Stomach (tissue), 9 donors: ENCODE results near the gene MSMP. TPM values are rescaled to one million over a fixed set of nuclear protein-coding genes. Genes with fewer than 3 reads are reported as not detected.

ENCODE experiments used
- DNase-seq, 2 donors: peaks; one replicate each; pipeline versions ENCODE4 v3.0.0 to v3.0.0-alpha.2; 2013 to 2019
- H3K27ac ChIP-seq, 5 donors: fragments of 200-600 bp in 4 of 5; sonication (generic) in 4 of 5; one replicate each; pipeline ENCODE4 v1.5.1; 2013 to 2019; ENCODE audit warnings: mild to moderate bottlenecking in 1 of 5, moderate library complexity in 1 of 5
- H3K27me3 ChIP-seq, 3 donors: fragments of 200-600 bp; sonication (generic); one replicate each; pipeline ENCODE4 v1.5.1; 2017 to 2019; ENCODE audit warnings: mixed run types in 1 of 3
- H3K36me3 ChIP-seq, 4 donors: fragments of 200-600 bp; sonication (generic); 1 replicate in 3 of 4; 2 replicates in 1 of 4; pipeline ENCODE4 v1.5.1; 2016 to 2019
- H3K4me1 ChIP-seq, 4 donors: fragments of 200-600 bp; sonication (generic); one replicate each; pipeline ENCODE4 v1.5.1; 2016 to 2019
- H3K4me3 ChIP-seq, 4 donors: fragments of 200-600 bp; sonication (generic) in 3 of 4; one replicate each; pipeline ENCODE4 v1.5.1; 2016 to 2019; ENCODE audit warnings: mild to moderate bottlenecking in 1 of 4
- H3K9me3 ChIP-seq, 4 donors: fragments of 200-600 bp; sonication (generic); one replicate each; pipeline ENCODE4 v1.5.1; 2016 to 2019
- CTCF ChIP-seq, 7 experiments: fragments of 450-650 bp in 4 of 7; fragments of 200-600 bp in 3 of 7; sonication (generic) in 3 of 7; IDR thresholded peaks; one replicate each; pipeline ENCODE4 v1.5.1; 2016 to 2019; ENCODE audit warnings: antibody characterized with exemption in 7 of 7, control low read depth in 2 of 7, mild to moderate bottlenecking in 1 of 7
- EP300 ChIP-seq: sonication (generic); formaldehyde crosslinking; IDR thresholded peaks from one replicate; pipeline ENCODE4 v1.6.1; 2017; ENCODE audit warnings: antibody characterized with exemption
- POLR2A ChIP-seq, 4 donors: fragments of 450-650 bp; IDR thresholded peaks; one replicate each; pipeline ENCODE4 v1.6.1; 2016; ENCODE audit warnings: antibody characterized with exemption in 4 of 4, control low read depth in 2 of 4, mild to moderate bottlenecking in 1 of 4, moderate library complexity in 1 of 4
- POLR2AphosphoS5 ChIP-seq, 3 donors: sonication (generic); formaldehyde crosslinking; IDR thresholded peaks; one replicate each; pipeline ENCODE4 v1.6.1; 2016; ENCODE audit warnings: antibody characterized with exemption in 3 of 3
- WGBS, 5 donors: extraction: QIAGEN DNeasy Blood & Tissue Kit in 3 of 5; methylation state at CpG; one replicate each; pipeline versions ENCODE4 v1.1.5 to v1.1.7; 2013 to 2018; 5-methylcytosine and 5-hydroxymethylcytosine counted together
- intact Hi-C: fragments of 100-400 bp; cut with DNase I; formaldehyde crosslinking; loops from one replicate; pipeline ENCODE4 v1.15.1; 2023; ENCODE audit warnings: low total_unique reads
- polyA plus RNA-seq, 3 donors: library from polyadenylated mRNA; stranded (reverse); fragments of 200-250 nt; gene quantifications; one replicate each; pipeline ENCODE4 v1.2.3, GENCODE V29; 2013
- total RNA-seq, 5 donors: library from RNA; depleted of rRNA; stranded (reverse); fragments of >200 nt; gene quantifications; one replicate each; pipeline versions ENCODE4 v1.1.0 to v1.2.3, GENCODE V29; 2014 to 2016
- donor health status: healthy with polysubstance abuse.
- donor health status: Bipolar disorder and iron deficiency.
- donor health status: healthy.

MSMP gene
- total and polyA plus RNA-seq, 8 donors, result 0.35 TPM; not detected in 7

- DNase-seq, result no peak
- intact Hi-C loops, result no loop called here
- Histone ChIP-seq H3K9me3 (no peaks in the 10 kb centered on the region), H3K4me1 (peaks cover 19 to 38% (median 31%) of the 10 kb centered on the region in 4 donors), H3K27me3 (no peaks in the 10 kb centered on the region), H3K4me3 (no peak overlapping the region), H3K36me3 (peaks cover 42 to 52% (median 46%) of the 10 kb centered on the region in 4 donors), H3K27ac (no peak overlapping the region)
- TF ChIP-seq POLR2A (IDR thresholded peaks at IDR 0.05), result no peak
- no peak for TF ChIP-seq POLR2AphosphoS5 (IDR thresholded peaks at IDR 0.05)
- TF ChIP-seq CTCF (IDR thresholded peaks at IDR 0.05), result no peak
- no peak for TF ChIP-seq EP300
- 83 to 92% (median 91%) methylated on average over 5 of the region's 5 CpGs for WGBS, 5 donors
Measured at GRCh38 chr9:35753466-35753865, 610 bp downstream of the MSMP start.

- Histone ChIP-seq H3K4me3 (peak overlapping the region; percentile 75 to 94 (median 79)), H3K36me3 (peaks cover 42 to 50% (median 46%) of the 10 kb centered on the region in 4 donors), H3K27ac (peak overlapping the region; percentile 87 to 96 (median 95)), H3K27me3 (no peaks in the 10 kb centered on the region), H3K9me3 (no peaks in the 10 kb centered on the region), H3K4me1 (peaks cover 32 to 49% (median 46%) of the 10 kb centered on the region in 4 donors)
- TF ChIP-seq EP300 (no peak), POLR2A (IDR thresholded peaks at IDR 0.05) (no peak), CTCF (IDR thresholded peaks at IDR 0.05) (no peak), POLR2AphosphoS5 (IDR thresholded peaks at IDR 0.05) (no peak)
- WGBS, 5 donors, result 54 to 62% (median 58%) methylated on average over 4 of the region's 4 CpGs
- DNase-seq, result peak in 1 of 2 donors; percentile 14
- intact Hi-C loops, result no loop called here
Measured at GRCh38 chr9:35750256-35750531, 3.9 kb downstream of the MSMP start.

GRCh38 chr9:35749515-35750255 lies 4.4 kb downstream of the MSMP start:
- peak; percentile 62 to 78 for DNase-seq
- intact Hi-C loops, result no loop called here
- Histone ChIP-seq H3K9me3 (no peaks in the 10 kb centered on the region), H3K4me3 (peak overlapping the region; percentile 75 to 94 (median 79)), H3K4me1 (peaks cover 36 to 54% (median 50%) of the 10 kb centered on the region in 4 donors), H3K27ac (peak overlapping the region; percentile 87 to 96 (median 95)), H3K36me3 (peaks cover 44 to 49% (median 45%) of the 10 kb centered on the region in 4 donors), H3K27me3 (no peaks in the 10 kb centered on the region)
- WGBS, 5 donors, result 2 to 7% (median 4%) methylated on average over 13 to 19 of the region's 19 CpGs
- TF ChIP-seq EP300, result no peak
- TF ChIP-seq CTCF (IDR thresholded peaks at IDR 0.05), result no peak
- TF ChIP-seq POLR2AphosphoS5 (IDR thresholded peaks at IDR 0.05), result no peak
- no peak for TF ChIP-seq POLR2A (IDR thresholded peaks at IDR 0.05)

GRCh38 chr9:35748858-35749514 lies 5.1 kb downstream of the MSMP start, which contains the start of the genes GBA2 and RGP1:
Gene GBA2, minus strand, starts transcription at chr9:35749228. Its CDS starts 524 bp downstream, at chr9:35748704.
Gene RGP1, plus strand, starts transcription at chr9:35749287. Its CDS starts 469 bp downstream, at chr9:35749756.
- Histone ChIP-seq H3K4me1 (peaks cover 36 to 61% (median 53%) of the 10 kb centered on the region in 4 donors), H3K4me3 (peak within 1 kb of the TSS; percentile 75 to 94 (median 79)), H3K27ac (peak within 1 kb of the TSS; percentile 87 to 96 (median 95)), H3K9me3 (no peaks in the 10 kb centered on the region), H3K36me3 (peaks cover 44 to 49% (median 45%) of the 10 kb centered on the region in 4 donors), H3K27me3 (no peaks in the 10 kb centered on the region)
- intact Hi-C loops, result no loop called here
- TF ChIP-seq CTCF (IDR thresholded peaks at IDR 0.05) (no peak), POLR2A (IDR thresholded peaks at IDR 0.05) (no peak), POLR2AphosphoS5 (IDR thresholded peaks at IDR 0.05) (peak; percentile 48 to 90 (median 83))
- DNase-seq, result peak; percentile 89 to 95
- WGBS, 5 donors, result 0 to 1% (median 0%) methylated on average over 18 to 68 of the region's 69 CpGs
